HG02938 (cell line): ENCODE results near the gene HACD1.

Experiments
- ATAC-seq: cut with Tn5 transposase; IDR thresholded peaks from one replicate; pipeline ENCODE4 v1.9.1; 2021; ENCODE audit warnings: mild to moderate bottlenecking, moderate library complexity; ENCODE audit not compliant: unreplicated experiment

The HACD1 gene

DNA sequence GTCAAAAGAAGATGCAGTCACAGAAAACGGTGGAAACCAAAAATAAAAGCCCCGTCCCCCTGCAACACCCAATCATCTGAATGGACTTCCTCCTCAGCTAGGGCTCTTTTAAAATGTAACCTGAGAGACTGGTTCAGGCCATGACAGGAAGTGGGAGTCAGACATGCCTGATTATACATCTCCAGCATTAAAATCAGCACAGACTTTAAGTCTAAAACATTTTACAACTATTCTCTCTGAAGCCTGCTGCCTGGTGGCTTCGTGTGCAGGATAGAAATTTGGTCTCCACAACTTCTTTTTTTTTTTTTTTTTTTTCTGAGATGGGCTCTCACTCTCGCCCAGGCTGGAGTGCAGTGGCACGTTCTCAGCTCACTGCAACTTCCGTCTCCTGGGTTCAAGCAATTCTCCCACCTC, 30.3 kb downstream of the HACD1 start:
- ATAC-seq, result no peak

DNA sequence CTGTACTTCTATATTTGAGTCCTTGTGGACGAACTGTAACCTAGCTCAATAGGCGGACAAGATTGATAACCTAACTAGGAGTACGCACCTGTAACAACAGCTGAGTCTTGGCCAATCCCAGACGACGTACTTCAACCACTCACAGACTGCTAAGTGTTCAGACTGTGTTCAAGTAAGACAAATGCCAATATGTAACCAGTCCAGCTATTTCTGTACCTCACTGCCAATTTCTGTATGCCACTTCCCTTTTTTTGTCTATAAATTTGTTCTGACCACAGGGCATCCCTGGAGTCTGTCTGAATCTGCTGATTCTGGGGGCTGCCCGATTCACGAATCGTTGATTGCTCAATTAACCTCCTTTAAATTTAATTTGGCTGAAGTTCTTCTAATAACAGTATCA, 32.2 kb downstream of the HACD1 start:
- peak; percentile 56 for ATAC-seq

DNA sequence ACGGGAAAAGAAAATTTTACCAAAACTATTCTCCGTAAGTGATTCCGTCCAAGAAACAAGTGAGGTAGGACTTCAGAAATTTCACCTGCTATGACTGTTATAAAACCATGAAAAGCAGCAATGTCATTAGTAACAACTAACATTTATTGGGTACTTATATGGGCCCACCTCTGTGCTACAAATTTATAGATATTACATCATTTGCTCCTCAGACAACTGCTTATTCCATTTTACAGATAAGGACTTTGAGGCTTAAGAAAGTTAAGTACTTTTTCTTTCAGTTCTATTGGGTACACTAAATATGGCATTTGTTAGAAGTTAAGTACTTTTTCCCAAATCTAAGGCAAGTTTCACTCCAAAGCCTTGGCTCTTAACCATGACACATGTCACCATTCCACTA, 36.3 kb downstream of the HACD1 start:
- no peak for ATAC-seq

DNA sequence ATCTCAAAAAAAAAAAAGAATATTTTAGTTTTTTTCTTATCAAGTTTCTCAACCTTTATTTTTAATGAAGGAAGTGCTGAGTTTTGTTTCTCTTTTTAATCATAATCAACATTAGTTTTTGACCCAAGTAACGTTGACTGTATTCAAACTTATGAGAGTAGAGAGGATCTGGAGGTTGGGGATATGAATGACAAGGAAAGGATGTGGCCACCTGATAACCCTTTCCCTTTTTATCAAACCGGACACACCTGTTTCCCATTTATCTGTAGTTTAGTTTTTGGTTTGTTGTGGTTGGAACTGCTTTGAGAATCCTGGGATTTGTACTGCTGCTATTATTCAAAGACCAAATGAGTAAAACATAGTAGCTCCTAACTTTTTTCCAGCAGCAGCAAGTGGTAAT, 38.6 kb downstream of the HACD1 start:
- ATAC-seq, result no peak

DNA sequence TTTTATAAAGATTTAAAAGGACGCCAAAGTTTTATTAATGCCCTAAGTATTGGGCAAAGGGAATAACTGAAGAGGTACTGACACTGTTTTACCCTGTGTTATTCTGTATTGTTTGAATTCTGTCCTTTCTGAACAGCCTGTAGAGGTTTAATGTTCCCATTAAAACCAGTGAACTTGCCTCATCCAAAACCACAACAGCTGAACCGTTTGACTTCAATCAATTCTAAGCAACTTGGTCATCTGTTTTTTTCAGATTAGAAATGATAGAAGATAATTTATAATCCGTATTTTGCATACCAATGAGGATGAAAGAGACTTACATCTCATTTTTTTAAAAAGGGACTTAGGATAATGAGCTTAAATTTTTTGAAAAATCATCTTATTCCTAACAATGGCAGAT, 40.4 kb downstream of the HACD1 start:
- no peak for ATAC-seq

DNA sequence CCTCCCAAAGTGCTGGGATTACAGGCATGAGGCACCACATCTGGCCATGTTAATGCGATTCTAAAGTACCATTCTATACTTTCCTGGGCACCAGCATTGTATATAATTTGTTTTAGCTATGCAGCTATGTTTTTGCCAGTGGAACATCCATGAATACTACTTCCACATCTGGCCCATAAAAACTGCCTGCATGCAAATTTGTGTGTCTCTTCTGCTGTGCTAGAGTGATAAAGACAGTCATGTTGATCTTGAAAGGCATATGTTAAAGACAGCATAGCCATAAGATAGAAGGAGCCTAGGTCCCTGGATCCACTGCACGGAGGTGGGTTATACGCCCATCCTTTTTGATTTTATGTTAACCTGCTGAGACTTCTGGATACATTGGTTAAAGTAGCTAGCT, 52.3 kb downstream of the HACD1 start:
- ATAC-seq, result no peak

DNA sequence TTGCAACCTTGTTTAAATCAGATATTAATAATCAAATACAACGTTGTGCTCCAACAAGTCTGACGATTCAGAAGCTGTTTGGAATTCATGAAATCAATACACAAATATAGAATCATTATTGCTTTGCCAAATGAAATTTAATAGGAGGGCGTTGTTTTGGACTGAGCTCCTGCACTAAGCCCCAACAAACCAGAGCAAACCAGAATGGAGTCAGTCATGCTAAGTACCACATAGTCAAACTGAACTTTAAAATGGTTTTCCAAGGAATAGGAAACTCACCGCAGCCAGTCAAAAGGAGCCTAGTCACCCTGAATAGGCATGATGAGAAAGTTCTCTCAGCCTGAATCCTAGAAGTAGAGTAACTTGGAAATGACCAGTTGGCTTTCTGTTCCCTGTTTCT, 53.7 kb downstream of the HACD1 start:
- ATAC-seq, result no peak

DNA sequence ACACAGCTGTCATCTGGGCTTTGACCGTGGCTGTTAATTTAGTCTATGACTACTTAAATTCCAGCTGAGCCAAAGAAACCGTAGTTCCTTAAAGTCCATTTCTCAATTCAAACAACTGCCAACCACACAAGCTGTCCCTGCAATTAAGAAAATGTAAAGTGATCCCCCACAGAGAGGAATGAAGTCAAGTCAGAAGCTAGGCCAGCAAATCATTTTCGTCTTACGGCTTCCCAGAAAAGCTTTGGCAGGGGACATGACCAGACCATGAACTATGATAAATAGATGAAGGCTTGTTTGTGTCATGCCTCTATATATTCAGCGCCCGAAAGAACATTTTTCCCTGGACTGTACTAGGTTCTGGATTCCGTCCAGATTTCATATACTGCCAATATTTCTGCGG, 54.6 kb downstream of the HACD1 start:
- ATAC-seq, result no peak

DNA sequence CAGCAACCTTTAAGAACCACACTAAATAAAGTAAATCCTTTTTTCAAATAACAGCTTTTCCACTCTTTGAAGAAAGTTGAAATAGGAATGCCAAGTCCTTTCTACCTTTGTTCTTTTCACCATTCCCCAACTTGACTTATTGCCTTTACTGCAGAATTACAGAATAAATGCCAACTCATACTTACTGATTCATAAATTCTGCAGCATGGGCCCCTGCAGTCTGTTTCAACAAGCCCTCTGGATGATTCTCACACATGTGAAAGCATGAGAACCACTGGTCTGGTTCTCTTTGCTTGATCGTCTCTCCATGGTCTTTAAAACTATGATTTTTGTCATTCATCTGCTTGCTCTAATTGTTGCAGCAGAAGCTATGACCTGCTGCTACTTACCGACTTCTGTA, 56.1 kb downstream of the HACD1 start:
- no peak for ATAC-seq

DNA sequence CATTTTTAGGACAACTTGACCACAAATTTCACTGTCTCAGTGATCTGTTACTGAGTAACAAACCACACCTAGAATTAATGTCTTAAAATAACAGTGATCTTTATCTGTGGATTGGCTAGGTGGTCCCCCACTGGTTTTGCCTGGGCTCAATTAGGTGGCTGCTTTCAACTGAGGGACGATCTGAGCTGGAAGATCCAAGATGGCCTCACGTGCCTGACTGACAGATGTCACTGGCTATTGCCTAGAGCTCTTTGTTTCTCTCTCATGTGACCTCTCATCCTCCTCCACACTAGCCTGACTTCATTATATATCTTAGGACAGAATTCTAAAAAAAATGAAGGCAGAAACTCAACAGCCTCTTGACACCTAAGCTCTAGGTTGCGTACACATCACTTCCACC, 59.7 kb downstream of the HACD1 start:
- ATAC-seq, result no peak

DNA sequence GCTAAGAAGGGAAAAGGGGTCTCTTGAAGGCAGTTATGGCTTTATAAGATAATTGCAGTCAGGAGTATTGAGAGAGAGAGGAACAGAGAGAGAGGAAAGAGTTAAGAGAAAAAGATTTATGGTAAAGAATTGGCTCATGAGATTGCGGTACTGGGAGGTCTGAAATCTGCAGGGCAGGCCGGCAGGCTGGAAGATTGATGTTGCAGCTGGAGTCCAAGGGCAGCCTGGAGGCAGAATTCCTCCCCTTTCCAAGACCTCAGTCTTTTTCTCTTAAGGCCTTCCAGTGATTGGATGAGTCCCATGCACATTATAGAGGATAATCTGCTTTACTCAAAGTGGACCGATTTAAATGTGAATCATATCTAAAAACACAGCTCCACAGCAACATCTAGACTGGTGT, 68.4 kb downstream of the HACD1 start:
- no peak for ATAC-seq

DNA sequence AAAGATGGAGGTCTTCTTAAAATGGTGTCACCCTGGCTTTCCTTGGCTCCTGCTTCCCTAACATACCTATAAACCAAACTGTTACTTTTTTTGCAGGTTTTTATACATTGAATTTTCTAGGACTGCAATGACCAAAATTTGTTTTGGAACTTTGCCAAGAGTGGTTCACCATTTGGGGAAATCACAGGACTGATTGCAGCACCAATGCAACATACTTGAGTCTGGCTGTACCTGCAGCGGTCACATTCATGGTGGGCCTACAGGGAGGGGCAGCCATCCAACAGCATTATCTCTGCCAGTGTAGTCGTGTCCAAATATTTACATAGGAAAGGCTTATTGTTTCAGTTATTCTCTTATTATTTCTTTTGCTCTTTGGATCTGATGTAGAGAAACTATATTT, 69.0 kb downstream of the HACD1 start:
- no peak for ATAC-seq

DNA sequence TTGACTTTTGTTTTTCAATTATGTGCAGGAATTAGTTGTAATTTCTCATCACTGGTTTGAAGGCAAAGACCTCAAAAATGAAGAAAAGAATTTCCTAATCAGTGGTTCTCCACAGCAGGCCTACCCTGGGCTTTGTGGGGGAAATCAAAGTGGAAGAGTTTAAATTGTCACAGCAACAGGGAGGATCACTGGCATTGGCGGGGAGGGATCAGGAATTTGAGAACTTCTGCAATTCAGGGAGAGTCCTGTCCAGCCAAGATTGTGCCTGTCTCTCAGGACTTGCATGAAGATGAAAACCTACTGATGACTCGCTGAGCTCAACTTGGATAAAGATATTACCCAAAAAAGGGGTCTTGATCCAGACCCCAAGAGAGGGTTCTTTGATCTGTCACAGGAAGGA, 70.1 kb downstream of the HACD1 start:
- no peak for ATAC-seq

DNA sequence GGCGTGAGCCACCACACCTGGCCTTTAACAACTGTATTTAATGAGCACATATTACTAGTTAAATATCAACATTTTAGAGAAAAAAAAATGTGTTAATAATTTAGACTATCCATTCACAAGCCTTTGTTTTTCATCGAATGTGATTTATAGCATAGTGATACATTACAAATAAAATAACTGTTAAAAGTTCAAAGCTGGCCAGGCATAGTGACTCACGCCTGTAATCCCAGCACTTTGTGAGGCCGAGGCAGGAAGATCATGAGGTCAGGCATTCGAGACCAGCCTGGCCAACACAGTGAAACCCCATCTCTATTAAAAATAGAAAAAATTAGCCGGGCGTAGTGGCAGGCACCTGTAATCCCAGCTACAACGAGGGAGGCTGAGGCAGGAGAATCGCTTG, 72.7 kb downstream of the HACD1 start:
- ATAC-seq, result no peak
